ENCODE data around the gene PGGHG. TPM values are rescaled to one million over a fixed set of nuclear protein-coding genes. Genes with fewer than 3 reads are reported as not detected.
A peak's percentile ranks its signal among the peaks of the same experiment; 100 is the strongest.

PGGHG gene
- 7.8 and 13.1 TPM in 2 replicates for total RNA-seq

- H3K4me3 ChIP-seq (ENCODE audit: low read depth, low read length), result peak within 1 kb of the TSS; percentile 55
- DNase-seq (ENCODE audit: low read depth), result no peak
- TF ChIP-seq CTCF (conservative IDR thresholded peaks at IDR 0.05; ENCODE audit: low read depth, low read length), result no peak
Observed at GRCh38 chr11:288478-289397, at the start of gene PGGHG. Gene PGGHG, plus strand, starts transcription at chr11:289126. Its CDS starts 691 bp downstream, at chr11:289817.

GRCh38 chr11:240315-240714, 48.6 kb upstream of the PGGHG start:
- H3K4me3 ChIP-seq (ENCODE audit: low read depth, low read length), result no peak overlapping the region
- no peak for DNase-seq (ENCODE audit: low read depth)
- no peak for TF ChIP-seq CTCF (conservative IDR thresholded peaks at IDR 0.05; ENCODE audit: low read depth, low read length)

GRCh38 chr11:241634-242033, 47.3 kb upstream of the PGGHG start:
- TF ChIP-seq CTCF (conservative IDR thresholded peaks at IDR 0.05; ENCODE audit: low read depth, low read length), result no peak
- no peak overlapping the region for H3K4me3 ChIP-seq (ENCODE audit: low read depth, low read length)
- DNase-seq (ENCODE audit: low read depth), result no peak

- DNase-seq (ENCODE audit: low read depth), result peak; percentile 26
- no peak for TF ChIP-seq CTCF (conservative IDR thresholded peaks at IDR 0.05; ENCODE audit: low read depth, low read length)
- H3K4me3 ChIP-seq (ENCODE audit: low read depth, low read length), result no peak overlapping the region
Observed at GRCh38 chr11:244376-244775, 44.5 kb upstream of the PGGHG start.

- no peak for TF ChIP-seq CTCF (conservative IDR thresholded peaks at IDR 0.05; ENCODE audit: low read depth, low read length)
- DNase-seq (ENCODE audit: low read depth), result no peak
- no peak overlapping the region for H3K4me3 ChIP-seq (ENCODE audit: low read depth, low read length)
Observed at GRCh38 chr11:249062-249461, 39.9 kb upstream of the PGGHG start.

GRCh38 chr11:250274-250673, 38.7 kb upstream of the PGGHG start:
- no peak overlapping the region for H3K4me3 ChIP-seq (ENCODE audit: low read depth, low read length)
- no peak for TF ChIP-seq CTCF (conservative IDR thresholded peaks at IDR 0.05; ENCODE audit: low read depth, low read length)
- DNase-seq (ENCODE audit: low read depth), result no peak

Data from epithelial cell of proximal tubule (primary cell).